Vagina (tissue), 2 donors: ENCODE results near the gene ADGRB2. TPM values are rescaled to one million over a fixed set of nuclear protein-coding genes. Genes with fewer than 3 reads are reported as not detected.

Experiments
- DNase-seq, 2 donors: peaks; one replicate each; pipeline ENCODE4 v3.0.0-alpha.2; 2017; ENCODE audit errors: extremely low spot score in 2 of 2
- H3K27ac ChIP-seq: fragments of 200-600 bp; sonication (generic); one replicate; pipeline ENCODE4 v1.5.1; 2019
- H3K27me3 ChIP-seq: fragments of 200-600 bp; sonication (generic); one replicate; pipeline ENCODE4 v1.5.1; 2019
- H3K36me3 ChIP-seq, 2 donors: fragments of 200-600 bp; sonication (generic); one replicate each; pipeline ENCODE4 v1.5.1; 2017 to 2019
- H3K4me1 ChIP-seq: fragments of 200-600 bp; sonication (generic); one replicate; pipeline ENCODE4 v1.5.1; 2019
- H3K4me3 ChIP-seq, 2 donors: fragments of 200-600 bp; sonication (generic); 1 replicate in 1 of 2; 2 replicates in 1 of 2; pipeline ENCODE4 v1.5.1; 2016 to 2019
- H3K9me3 ChIP-seq: fragments of 200-600 bp; sonication (generic); one replicate; pipeline ENCODE4 v1.5.1; 2019
- POLR2A ChIP-seq, 2 donors: fragments of 450-650 bp; IDR thresholded peaks; one replicate each; pipeline ENCODE4 v1.6.1; 2017; ENCODE audit warnings: antibody characterized with exemption in 2 of 2, mild to moderate bottlenecking in 2 of 2, moderate library complexity in 2 of 2
- POLR2AphosphoS5 ChIP-seq, 2 donors: sonication (generic); formaldehyde crosslinking; IDR thresholded peaks; one replicate each; pipeline ENCODE4 v1.9.0; 2017; ENCODE audit warnings: antibody characterized with exemption in 2 of 2, mild to moderate bottlenecking in 2 of 2, low read depth in 1 of 2; ENCODE audit not compliant: insufficient read depth in 1 of 2
- intact Hi-C: fragments of 100-400 bp; cut with DNase I; formaldehyde crosslinking; loops from one replicate; pipeline ENCODE4 v1.15.1; 2023
- total RNA-seq: library from RNA; depleted of rRNA; stranded (reverse); fragments of >200 nt; gene quantifications from one replicate; pipeline ENCODE4 v1.2.3, GENCODE V29; 2016
- TF ChIP-seq, protein P1 (sequence below), 3 experiments: fragments of 450-650 bp in 2 of 3; fragments of 200-600 bp in 1 of 3; sonication (generic) in 1 of 3; IDR thresholded peaks; one replicate each; pipeline ENCODE4 v1.5.1; 2017 to 2019; ENCODE audit warnings: antibody characterized with exemption in 3 of 3, mild to moderate bottlenecking in 2 of 3, moderate library complexity in 2 of 3

The ADGRB2 gene
- total RNA-seq, 1 donor from 2014 or later = 3.9 TPM

DNA sequence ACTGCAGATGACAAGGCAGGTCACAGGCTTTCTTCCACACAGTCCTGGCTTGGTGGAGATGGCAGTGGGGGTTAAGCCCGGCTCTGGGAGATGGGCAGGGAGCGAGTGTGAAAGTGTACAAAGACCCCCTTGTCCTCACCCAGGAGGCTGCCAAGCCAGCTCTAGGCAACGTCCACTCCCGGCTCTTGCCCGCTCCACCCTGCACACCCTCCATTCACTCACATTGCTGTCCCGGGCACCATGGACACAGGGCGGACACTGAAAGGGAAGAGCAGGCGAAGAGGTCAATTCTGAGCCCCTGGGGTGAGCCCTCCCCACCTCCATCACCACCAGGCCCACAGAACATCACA is 69.2 kb downstream of the ADGRB2 start:
- Histone ChIP-seq H3K27me3 (no peaks in the 10 kb centered on the region), H3K36me3 (peaks cover 0 to 53% of the 10 kb centered on the region in 2 donors), H3K9me3 (no peaks in the 10 kb centered on the region), H3K4me1 (peaks cover 29% of the 10 kb centered on the region), H3K27ac (no peak overlapping the region), H3K4me3 (no peak overlapping the region)
- no peak for DNase-seq
- TF ChIP-seq, protein P1, sequence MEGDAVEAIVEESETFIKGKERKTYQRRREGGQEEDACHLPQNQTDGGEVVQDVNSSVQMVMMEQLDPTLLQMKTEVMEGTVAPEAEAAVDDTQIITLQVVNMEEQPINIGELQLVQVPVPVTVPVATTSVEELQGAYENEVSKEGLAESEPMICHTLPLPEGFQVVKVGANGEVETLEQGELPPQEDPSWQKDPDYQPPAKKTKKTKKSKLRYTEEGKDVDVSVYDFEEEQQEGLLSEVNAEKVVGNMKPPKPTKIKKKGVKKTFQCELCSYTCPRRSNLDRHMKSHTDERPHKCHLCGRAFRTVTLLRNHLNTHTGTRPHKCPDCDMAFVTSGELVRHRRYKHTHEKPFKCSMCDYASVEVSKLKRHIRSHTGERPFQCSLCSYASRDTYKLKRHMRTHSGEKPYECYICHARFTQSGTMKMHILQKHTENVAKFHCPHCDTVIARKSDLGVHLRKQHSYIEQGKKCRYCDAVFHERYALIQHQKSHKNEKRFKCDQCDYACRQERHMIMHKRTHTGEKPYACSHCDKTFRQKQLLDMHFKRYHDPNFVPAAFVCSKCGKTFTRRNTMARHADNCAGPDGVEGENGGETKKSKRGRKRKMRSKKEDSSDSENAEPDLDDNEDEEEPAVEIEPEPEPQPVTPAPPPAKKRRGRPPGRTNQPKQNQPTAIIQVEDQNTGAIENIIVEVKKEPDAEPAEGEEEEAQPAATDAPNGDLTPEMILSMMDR (IDR thresholded peaks at IDR 0.05) = no peak
- TF ChIP-seq POLR2A (IDR thresholded peaks at IDR 0.05) (no peak), POLR2AphosphoS5 (IDR thresholded peaks at IDR 0.05; ENCODE audit: insufficient read depth in 1 of 2, low read depth in 1 of 2) (no peak)
- intact Hi-C loops = no loop called here

DNA sequence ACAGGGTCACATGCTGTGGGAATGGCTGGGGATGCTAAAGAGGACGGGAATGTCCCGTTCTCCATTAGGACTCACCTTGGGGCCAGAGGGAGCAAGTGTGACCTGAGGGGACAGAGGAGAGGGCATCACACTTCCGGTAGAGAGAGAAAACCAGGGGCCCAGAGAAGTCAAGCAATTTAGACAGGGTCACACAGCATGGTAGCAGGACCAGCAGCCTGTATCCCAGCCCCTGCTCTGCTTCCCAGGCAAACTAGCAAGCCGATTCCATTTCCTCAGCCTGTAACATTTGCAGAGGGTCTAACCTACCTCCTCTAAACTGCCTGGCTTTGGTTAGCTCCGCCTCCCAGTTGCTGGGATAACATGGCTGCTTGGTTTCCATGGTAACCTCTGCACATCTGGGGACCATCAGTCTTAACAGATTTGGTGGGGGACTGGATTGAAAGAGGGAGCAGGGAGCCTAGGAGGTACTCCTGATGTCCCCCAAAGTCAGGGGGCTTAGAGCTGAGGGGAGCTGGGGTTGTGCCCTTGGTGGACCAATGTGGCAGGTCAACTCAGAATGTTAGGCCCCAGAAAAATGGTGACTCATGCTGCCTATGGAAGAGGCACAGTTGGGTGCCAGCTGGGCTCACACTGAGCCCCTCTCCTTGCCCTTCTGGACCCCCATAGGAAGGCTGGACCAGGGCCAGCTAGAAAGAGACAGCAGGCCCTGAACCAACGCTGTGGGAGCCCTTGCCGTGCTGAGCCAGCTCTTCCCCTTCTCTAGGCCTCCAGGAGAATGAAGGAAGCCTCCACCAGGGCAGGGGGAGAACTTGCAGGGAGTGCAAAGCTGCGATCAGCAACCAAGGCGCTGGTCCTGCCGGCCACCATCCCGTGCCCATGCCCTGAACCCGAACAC is 69.8 kb downstream of the ADGRB2 start:
- H3K9me3 ChIP-seq = no peaks in the 10 kb centered on the region
- no peak for DNase-seq
- peaks cover 0 to 51% of the 10 kb centered on the region in 2 donors for H3K36me3 ChIP-seq
- H3K27me3 ChIP-seq = no peaks in the 10 kb centered on the region
- no peak overlapping the region for H3K4me3 ChIP-seq
- H3K4me1 ChIP-seq = peaks cover 23% of the 10 kb centered on the region
- intact Hi-C loops = no loop called here
- H3K27ac ChIP-seq = no peak overlapping the region
- TF ChIP-seq POLR2AphosphoS5 (IDR thresholded peaks at IDR 0.05; ENCODE audit: insufficient read depth in 1 of 2, low read depth in 1 of 2) (no peak), POLR2A (IDR thresholded peaks at IDR 0.05) (no peak)
- TF ChIP-seq, protein P1 (IDR thresholded peaks at IDR 0.05) = no peak

DNA sequence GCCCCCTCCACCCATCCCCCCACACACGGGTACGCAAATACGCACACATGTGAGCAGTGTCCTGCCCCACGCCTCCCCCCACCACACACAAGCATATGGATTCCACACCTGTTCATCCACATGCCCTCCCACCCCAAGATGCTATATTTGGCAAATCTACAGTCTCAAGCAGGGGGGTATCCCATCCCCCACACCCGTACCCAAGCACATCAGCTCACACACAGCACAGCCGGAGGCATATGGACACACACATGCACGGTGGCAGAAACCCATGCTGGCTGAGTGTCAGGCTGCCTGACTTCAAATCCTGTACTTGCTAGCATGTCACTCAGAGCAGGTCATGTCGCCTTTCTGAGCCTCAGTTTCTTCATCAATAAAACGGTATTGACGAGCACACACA is 70.9 kb downstream of the ADGRB2 start:
- H3K36me3 ChIP-seq = peaks cover 0 to 41% of the 10 kb centered on the region in 2 donors
- DNase-seq = no peak
- peaks cover 12% of the 10 kb centered on the region for H3K4me1 ChIP-seq
- TF ChIP-seq, protein P1 (IDR thresholded peaks at IDR 0.05) = no peak
- TF ChIP-seq POLR2A (IDR thresholded peaks at IDR 0.05) (no peak), POLR2AphosphoS5 (IDR thresholded peaks at IDR 0.05; ENCODE audit: insufficient read depth in 1 of 2, low read depth in 1 of 2) (no peak)
- H3K27me3 ChIP-seq = no peaks in the 10 kb centered on the region
- no peaks in the 10 kb centered on the region for H3K9me3 ChIP-seq
- H3K4me3 ChIP-seq = no peak overlapping the region
- no peak overlapping the region for H3K27ac ChIP-seq
- intact Hi-C loops = no loop called here

DNA sequence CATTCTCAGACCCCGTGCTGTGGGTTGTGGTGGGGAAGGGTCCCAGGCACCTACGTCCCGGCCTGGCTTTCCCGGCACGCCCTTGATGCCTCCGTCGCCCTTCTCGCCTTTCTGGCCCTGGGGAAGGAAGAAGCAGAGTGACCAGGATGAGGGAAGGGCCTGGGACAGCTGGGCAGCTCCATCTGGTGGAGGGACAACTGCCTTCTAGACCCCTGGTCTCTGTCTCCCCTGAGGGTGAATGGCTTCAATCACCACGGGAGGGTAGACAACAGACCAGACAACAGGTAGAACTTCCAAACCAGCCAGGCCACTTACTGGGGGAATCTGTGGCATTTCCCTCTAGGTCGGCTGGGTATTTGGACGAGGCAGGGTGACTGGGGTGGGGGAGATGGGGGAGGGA is 72.2 kb downstream of the ADGRB2 start:
- no peak for DNase-seq
- Histone ChIP-seq H3K27ac (no peak overlapping the region), H3K9me3 (no peaks in the 10 kb centered on the region), H3K4me1 (no peaks in the 10 kb centered on the region), H3K36me3 (peaks cover 0 to 30% of the 10 kb centered on the region in 2 donors), H3K27me3 (no peaks in the 10 kb centered on the region), H3K4me3 (no peak overlapping the region)
- intact Hi-C loops = no loop called here
- TF ChIP-seq, protein P1 (IDR thresholded peaks at IDR 0.05) = no peak
- no peak for TF ChIP-seq POLR2A (IDR thresholded peaks at IDR 0.05)
- no peak for TF ChIP-seq POLR2AphosphoS5 (IDR thresholded peaks at IDR 0.05; ENCODE audit: insufficient read depth in 1 of 2, low read depth in 1 of 2)

DNA sequence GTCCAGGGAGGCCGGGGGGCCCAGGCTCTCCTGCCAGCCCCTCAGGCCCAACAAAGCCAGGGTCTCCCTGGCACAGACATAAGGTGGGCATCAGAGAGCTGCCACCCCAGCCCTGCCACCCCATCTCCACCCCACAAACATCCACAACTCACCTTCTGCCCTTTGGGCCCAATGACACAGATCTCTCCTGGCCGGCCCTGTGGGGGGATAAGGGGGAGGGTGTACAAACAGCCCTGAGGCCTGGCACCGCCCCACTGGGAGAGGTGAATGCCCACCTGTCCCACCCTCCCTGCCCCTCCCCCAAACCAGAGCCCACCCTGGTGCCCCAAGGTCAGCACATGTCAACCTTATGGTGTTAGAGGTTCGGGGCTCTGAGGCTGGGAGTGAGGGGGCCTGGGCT is 72.7 kb downstream of the ADGRB2 start:
- Histone ChIP-seq H3K27me3 (no peaks in the 10 kb centered on the region), H3K4me3 (no peak overlapping the region), H3K27ac (no peak overlapping the region), H3K36me3 (peaks cover 0 to 25% of the 10 kb centered on the region in 2 donors), H3K4me1 (no peaks in the 10 kb centered on the region), H3K9me3 (no peaks in the 10 kb centered on the region)
- intact Hi-C loops = no loop called here
- DNase-seq = no peak
- TF ChIP-seq POLR2AphosphoS5 (IDR thresholded peaks at IDR 0.05; ENCODE audit: insufficient read depth in 1 of 2, low read depth in 1 of 2) (no peak), POLR2A (IDR thresholded peaks at IDR 0.05) (no peak)
- TF ChIP-seq, protein P1 (IDR thresholded peaks at IDR 0.05) = no peak
